GM19035 (cell line): Measurements from ENCODE around the gene CDIP1.

ENCODE experiments used
- ATAC-seq: cut with Tn5 transposase; IDR thresholded peaks from one replicate; pipeline ENCODE4 v1.9.1; 2021; ENCODE audit not compliant: unreplicated experiment

CDIP1 gene

GRCh38 chr16:4539716-4540284 lies 1.2 kb upstream of the CDIP1 start:
- ATAC-seq: no peak

- ATAC-seq: peak; percentile 24
Observed at GRCh38 chr16:4537376-4538343, 913 bp downstream of the CDIP1 start.

DNA sequence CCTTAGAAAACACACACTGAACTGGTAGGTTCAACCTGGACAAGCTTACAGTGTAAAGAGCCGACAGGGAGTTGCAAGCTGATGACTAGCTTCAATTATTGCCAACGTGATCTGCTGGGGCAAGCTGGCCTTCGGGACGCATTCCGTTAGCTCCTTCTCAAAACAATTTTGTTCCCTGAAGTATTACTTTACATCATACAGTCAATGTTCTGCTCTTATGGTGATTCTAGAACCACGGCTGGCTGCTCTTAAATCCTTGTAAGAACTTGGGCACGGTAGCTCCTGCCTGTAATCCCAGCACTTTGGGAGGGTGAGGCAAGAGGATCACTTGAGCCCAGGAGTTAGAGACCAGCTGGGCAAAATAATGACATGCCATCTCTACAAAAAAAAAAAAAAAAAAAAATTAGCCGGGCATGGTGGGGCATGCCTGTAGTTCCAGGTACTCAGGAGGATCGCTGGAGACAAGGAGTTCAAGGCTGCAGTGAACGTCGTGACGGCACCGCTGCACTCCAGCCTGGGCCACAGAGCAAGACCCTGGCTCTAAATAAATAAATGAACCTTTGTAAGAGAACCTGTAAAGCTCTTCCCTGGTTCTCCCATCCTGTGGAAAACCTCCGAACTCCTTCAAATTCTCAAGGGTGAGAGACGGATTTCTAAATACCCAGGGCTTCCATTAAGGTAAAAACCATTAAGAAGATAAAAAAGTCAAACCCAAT lies 2.0 kb downstream of the CDIP1 start:
- ATAC-seq: no peak

DNA sequence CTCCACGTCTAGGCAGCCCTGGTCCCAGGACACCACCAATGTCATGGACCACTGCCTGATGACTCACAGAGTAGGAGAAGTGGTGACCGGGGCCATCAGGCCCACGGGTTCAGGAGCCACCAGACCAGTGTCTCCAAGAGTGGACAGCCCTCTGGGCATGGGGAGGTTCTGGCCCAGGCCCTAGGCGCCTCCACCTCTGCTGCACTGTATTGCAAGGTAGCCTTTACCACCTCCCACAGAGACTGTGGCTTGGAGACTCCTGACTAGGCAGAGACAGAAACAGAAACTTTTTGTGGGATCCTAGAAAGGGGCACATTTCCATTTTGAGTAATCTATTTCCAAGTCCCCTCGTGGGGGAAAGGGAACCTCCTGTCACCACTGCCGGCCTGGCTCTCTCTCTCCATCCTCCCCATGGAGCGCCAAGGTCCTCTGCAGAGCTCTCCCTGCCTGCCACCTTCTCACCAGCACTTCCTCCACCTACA lies 2.9 kb downstream of the CDIP1 start:
- ATAC-seq: no peak

- no peak for ATAC-seq
Observed at GRCh38 chr16:4534151-4534790, 4.3 kb downstream of the CDIP1 start.

- no peak for ATAC-seq
Observed at GRCh38 chr16:4533490-4533889, 5.1 kb downstream of the CDIP1 start.

DNA sequence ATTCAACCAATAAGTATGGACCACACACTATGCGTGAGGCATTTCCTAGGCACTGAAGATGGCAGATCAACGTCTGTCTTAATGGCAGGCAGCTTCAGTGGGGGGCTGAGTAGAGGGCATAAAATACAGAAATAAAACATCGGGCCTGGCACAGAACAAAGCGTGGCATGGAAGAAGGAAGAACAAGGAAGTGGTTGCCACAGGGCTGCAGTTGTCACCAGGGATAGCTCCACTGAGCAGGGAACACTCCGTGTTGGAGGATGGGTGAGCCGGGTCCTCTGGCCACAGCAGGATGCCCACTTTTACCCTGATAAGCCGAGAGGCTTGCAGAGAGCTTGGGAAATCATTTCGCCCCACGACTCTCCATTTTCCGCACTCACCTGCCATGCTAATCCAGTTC lies 6.3 kb downstream of the CDIP1 start:
- ATAC-seq: no peak

GRCh38 chr16:4531811-4532210 lies 6.8 kb downstream of the CDIP1 start:
- no peak for ATAC-seq

- ATAC-seq: no peak
Observed at GRCh38 chr16:4529085-4530060, 9.2 kb downstream of the CDIP1 start.

GRCh38 chr16:4525634-4526277 lies 12.8 kb downstream of the CDIP1 start:
- no peak for ATAC-seq

DNA sequence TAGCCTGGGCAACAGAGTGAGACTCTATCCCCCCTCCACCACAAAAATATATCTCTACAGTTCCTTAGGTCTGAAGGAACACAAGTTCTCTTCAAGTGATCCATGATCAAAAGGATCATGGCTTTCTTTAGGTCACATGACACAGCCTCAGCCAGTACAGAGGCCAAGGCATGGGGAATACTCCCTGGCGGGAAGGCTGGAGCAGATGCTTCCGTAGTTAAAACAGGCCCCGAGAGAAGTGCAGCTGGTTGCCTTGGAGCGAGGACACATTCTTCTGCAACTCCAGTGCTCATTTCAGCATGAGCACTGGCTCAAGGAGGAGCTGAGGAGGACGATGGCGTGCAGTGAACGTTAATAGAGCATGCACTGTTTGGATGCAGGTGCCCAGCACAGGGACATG lies 13.5 kb downstream of the CDIP1 start:
- no peak for ATAC-seq

- no peak for ATAC-seq
Observed at GRCh38 chr16:4524571-4524970, 14.0 kb downstream of the CDIP1 start.

DNA sequence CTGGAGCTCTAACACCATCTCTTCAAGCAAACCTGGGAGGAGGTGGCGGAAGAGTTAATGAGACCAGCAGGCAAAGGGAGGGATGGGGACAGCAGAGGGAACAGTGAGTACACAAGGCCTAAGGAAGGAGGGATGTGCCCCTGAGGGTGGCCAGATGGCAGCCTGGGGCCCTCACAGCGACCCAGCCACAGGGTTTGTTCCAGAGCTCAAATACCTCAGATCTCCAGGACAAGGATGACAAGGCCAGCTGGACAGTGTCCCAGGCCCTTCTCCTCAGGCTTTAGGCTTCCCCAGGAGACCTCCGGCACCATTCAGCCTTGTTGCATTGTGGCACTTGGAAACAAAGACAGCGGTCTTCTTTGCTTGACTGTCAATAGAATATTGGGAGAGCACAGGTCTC lies 14.9 kb downstream of the CDIP1 start:
- no peak for ATAC-seq

DNA sequence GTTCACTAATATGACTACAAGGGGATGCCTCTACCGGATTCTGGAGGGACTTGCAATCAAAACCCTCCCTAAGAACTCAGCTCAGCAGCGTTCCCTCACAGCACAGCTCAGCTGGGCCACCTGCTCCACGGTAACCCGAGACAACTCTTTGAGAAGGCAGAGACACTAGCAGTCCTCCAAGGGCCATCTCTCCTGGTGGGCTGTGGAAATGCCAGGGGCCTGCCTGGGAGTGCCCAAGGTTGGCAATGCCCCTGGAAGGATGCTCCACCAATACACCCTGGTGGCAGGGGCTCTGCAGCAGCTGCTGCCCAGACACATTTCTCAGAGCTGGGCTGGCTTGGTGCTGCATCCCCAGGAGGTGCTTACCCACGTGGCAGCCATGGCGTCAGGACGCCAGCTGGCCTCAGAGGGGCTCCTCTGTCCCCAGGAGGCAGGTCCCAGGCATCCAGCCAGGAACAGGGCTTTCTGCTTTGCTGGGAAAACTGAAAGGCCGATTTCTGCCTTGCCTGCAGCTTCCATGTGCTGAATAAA lies 16.5 kb downstream of the CDIP1 start:
- no peak for ATAC-seq

DNA sequence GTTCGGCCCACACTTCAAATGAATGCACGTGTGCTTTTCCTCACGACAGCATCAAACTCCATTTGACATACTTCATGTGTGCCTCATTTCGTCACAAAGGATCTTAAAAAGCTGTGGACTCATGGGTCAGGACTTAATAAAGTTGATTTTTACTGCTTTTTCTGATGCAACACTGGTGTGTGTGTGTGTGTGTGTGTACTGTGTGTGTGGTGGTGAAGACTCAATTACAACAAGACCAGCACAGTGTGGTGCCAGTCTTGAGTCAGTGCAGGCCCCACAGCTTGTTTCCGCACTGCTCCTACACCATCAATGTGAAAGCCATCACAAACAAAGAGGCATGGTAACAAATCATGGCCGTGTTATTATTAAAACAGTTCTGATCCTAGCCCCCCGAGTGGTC lies 17.7 kb downstream of the CDIP1 start:
- ATAC-seq: no peak

GRCh38 chr16:4519274-4520058 lies 19.1 kb downstream of the CDIP1 start:
- no peak for ATAC-seq

GRCh38 chr16:4517812-4518680 lies 20.5 kb downstream of the CDIP1 start:
- no peak for ATAC-seq
